GM12892 (cell line): ENCODE data around the gene LILRA1.
"Not testable (repeated sequence)": the region's sequence is repeated elsewhere in the genome, so short reads cannot be mapped to it uniquely, and the experiment has no call there.

Source experiments
- POLR2A ChIP-seq: IDR thresholded peaks from 2 replicates; pipeline ENCODE4 v1.6.1; 2011; ENCODE audit warnings: low read depth, low read length, control low read depth
- POLR2AphosphoS5 ChIP-seq: IDR thresholded peaks from 2 replicates; pipeline ENCODE4 v1.6.1; 2011; ENCODE audit warnings: low read depth, low read length, control low read depth

DNA sequence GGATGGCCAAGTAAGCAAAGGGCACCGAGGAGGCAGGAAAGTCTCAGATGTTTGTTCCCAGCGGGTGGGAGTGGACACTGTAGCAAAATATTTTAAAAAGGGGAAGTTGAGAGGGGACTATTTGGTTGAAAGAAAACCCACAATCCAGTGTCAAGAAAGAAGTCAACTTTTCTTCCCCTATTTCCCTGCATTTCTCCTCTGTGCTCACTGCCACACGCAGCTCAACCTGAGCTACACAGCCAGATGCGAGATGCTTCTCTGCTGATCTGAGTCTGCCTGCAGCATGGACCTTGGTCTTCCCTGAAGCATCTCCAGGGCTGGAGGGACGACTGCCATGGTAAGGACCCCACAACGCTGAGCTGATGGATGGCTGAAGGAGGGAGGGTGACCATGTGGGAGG lies at the start of gene LILRA1:
- not testable (repeated sequence) for TF ChIP-seq POLR2AphosphoS5, POLR2A
